Lower leg skin (tissue), 4 donors: Measurements from ENCODE around the gene MDGA2. TPM values are rescaled to one million over a fixed set of nuclear protein-coding genes. Genes with fewer than 3 reads are reported as not detected.

Source experiments
- DNase-seq, 2 donors: peaks; one replicate each; pipeline ENCODE4 v3.0.0-alpha.2; 2019; ENCODE audit warnings: low spot score in 2 of 2
- H3K4me3 ChIP-seq: fragments of 200-600 bp; sonication (generic); 2 replicates; pipeline ENCODE4 v1.5.1; 2017; ENCODE audit warnings: mild to moderate bottlenecking, low read depth; ENCODE audit not compliant: poor library complexity, severe bottlenecking
- POLR2A ChIP-seq, 2 donors: fragments of 450-650 bp; IDR thresholded peaks; one replicate each; pipeline ENCODE4 v1.6.1; 2016 to 2017; ENCODE audit warnings: antibody characterized with exemption in 2 of 2, mild to moderate bottlenecking in 1 of 2, moderate library complexity in 1 of 2
- WGBS, 2 donors: methylation state at CpG; one replicate each; pipeline ENCODE4 v1.1.5; 2018; 5-methylcytosine and 5-hydroxymethylcytosine counted together
- intact Hi-C: fragments of 100-400 bp; cut with DNase I; formaldehyde crosslinking; loops from one replicate; pipeline ENCODE4 v1.15.0; 2023; ENCODE audit warnings: low total_unique reads
- total RNA-seq, 4 donors: library from RNA; depleted of rRNA; stranded (reverse); fragments of >200 nt; gene quantifications; one replicate each; pipeline ENCODE4 v1.1.0, GENCODE V29; 2016
- TF ChIP-seq, protein P1 (sequence below), 3 donors: fragments of 450-650 bp; IDR thresholded peaks; one replicate each; pipeline ENCODE4 v1.5.1; 2016; ENCODE audit warnings: antibody characterized with exemption in 3 of 3, mild to moderate bottlenecking in 3 of 3, moderate library complexity in 2 of 3

The MDGA2 gene
- total RNA-seq, 4 donors from 2014 or later, result 0.15 to 0.78 (median 0.24) TPM

- DNase-seq, result no peak
- intact Hi-C loops, result no loop called here
- 77 to 78% methylated on average over 2 of the region's 2 CpGs for whole genome bisulfite sequencing, 2 donors
- no peak for TF ChIP-seq POLR2A (IDR thresholded peaks at IDR 0.05)
- TF ChIP-seq, protein P1, sequence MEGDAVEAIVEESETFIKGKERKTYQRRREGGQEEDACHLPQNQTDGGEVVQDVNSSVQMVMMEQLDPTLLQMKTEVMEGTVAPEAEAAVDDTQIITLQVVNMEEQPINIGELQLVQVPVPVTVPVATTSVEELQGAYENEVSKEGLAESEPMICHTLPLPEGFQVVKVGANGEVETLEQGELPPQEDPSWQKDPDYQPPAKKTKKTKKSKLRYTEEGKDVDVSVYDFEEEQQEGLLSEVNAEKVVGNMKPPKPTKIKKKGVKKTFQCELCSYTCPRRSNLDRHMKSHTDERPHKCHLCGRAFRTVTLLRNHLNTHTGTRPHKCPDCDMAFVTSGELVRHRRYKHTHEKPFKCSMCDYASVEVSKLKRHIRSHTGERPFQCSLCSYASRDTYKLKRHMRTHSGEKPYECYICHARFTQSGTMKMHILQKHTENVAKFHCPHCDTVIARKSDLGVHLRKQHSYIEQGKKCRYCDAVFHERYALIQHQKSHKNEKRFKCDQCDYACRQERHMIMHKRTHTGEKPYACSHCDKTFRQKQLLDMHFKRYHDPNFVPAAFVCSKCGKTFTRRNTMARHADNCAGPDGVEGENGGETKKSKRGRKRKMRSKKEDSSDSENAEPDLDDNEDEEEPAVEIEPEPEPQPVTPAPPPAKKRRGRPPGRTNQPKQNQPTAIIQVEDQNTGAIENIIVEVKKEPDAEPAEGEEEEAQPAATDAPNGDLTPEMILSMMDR (IDR thresholded peaks at IDR 0.05), result no peak
- no peak overlapping the region for H3K4me3 ChIP-seq
Observed at GRCh38 chr14:47220096-47220495, 455.3 kb downstream of the MDGA2 start.

DNA sequence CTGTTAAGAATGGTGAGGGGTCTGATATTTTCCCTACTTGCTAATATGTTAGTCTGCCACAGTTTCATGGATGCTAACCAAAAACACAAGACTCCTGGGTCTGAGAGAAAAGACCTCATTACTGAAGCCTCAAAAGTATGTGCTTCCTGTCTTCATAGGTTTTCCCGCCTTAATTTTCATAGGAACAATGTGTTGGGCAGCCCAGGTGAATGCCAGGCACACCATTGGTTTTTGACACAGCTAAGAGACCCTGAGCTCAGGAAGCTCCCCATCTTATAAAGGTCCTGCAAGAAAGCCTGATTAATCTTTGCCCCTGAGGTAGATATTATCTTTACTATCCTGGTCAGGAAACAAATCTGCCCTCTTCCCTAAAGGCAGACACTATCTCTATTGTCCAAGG is 464.1 kb downstream of the MDGA2 start:
- WGBS, 2 donors, result 73 to 74% methylated on average over 1 of the region's 1 CpG
- TF ChIP-seq POLR2A (IDR thresholded peaks at IDR 0.05), result no peak
- TF ChIP-seq, protein P1 (IDR thresholded peaks at IDR 0.05), result no peak
- no peak for DNase-seq
- intact Hi-C loops, result no loop called here
- no peak overlapping the region for H3K4me3 ChIP-seq

DNA sequence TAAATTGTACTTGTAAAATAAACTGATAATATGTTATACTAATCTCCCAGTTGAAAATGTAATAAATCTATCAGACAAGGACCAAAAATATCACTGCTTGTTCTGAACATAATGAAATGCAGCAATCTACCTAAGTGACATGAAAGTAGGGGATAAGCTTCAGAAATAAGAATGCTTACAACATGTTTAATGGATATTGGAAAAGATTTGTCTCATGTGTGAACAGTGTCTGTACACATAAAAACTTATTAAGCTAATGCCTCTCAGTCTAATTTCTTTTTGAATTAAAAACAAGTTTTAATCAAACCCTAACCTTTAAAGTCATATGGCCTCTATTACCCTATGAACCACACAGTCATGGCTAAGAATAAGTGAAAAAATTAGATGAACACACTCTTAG is 465.3 kb downstream of the MDGA2 start:
- TF ChIP-seq, protein P1 (IDR thresholded peaks at IDR 0.05), result no peak
- TF ChIP-seq POLR2A (IDR thresholded peaks at IDR 0.05), result no peak
- H3K4me3 ChIP-seq, result no peak overlapping the region
- no peak for DNase-seq
- intact Hi-C loops, result no loop called here

- WGBS, 2 donors, result 65 to 76% methylated on average over 2 of the region's 2 CpGs
- no peak overlapping the region for H3K4me3 ChIP-seq
- no peak for DNase-seq
- intact Hi-C loops, result no loop called here
- TF ChIP-seq, protein P1 (IDR thresholded peaks at IDR 0.05), result no peak
- no peak for TF ChIP-seq POLR2A (IDR thresholded peaks at IDR 0.05)
Observed at GRCh38 chr14:47208434-47208833, 467.0 kb downstream of the MDGA2 start.

DNA sequence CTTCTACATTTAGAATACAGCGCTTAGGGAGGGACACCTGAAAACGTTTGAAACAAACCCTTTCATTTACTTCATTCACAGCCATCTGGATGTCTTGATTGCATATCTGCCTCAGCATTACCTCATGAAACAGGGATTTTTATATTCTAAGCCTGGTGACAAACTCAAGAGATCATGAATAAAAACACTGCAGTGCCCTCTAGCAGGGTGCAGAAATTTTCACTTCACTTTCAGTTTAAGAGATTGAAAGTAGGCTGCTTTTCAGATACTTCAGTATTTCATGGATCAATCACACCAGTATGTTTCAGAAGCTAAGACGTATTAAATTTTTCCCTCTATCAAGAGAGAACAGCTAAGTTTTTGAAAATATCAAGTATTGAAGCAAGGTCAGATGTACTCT is 467.8 kb downstream of the MDGA2 start:
- no peak overlapping the region for H3K4me3 ChIP-seq
- DNase-seq, result no peak
- TF ChIP-seq, protein P1 (IDR thresholded peaks at IDR 0.05), result no peak
- no peak for TF ChIP-seq POLR2A (IDR thresholded peaks at IDR 0.05)
- WGBS, 2 donors, result 43 to 52% methylated on average over 3 of the region's 3 CpGs
- intact Hi-C loops, result no loop called here

DNA sequence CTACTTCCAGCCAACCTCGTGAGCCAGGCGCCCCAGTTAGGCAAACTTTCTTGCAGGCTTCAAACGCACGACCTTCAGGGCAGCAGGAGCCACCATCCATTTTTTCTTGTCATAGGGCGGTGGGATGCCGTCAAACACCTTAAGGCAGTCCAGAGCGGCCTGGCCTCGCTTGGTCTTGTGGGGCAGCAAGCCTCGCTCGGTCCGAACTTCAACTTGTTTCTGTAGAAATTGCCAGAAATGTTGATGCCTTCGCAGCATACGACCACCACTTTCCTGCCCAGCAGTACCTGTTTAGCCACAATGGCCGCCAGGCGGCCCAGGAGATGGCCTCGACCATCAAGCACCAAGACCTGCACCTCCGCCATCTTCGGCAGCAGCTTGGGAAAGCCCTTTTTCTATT is 474.7 kb downstream of the MDGA2 start:
- intact Hi-C loops, result no loop called here

More for the DNA sequence above, 474.7 kb downstream of the MDGA2 start:
- H3K4me3 ChIP-seq, result no peak overlapping the region
- TF ChIP-seq, protein P1 (IDR thresholded peaks at IDR 0.05), result no peak
- no peak for TF ChIP-seq POLR2A (IDR thresholded peaks at IDR 0.05)
- no peak for DNase-seq
- WGBS, 2 donors, result 95 to 96% methylated on average over 18 of the region's 18 CpGs
